Measurements from ENCODE around the gene NDNF. TPM values are rescaled to one million over a fixed set of nuclear protein-coding genes. Genes with fewer than 3 reads are reported as not detected.

Gene NDNF
- total RNA-seq, 1 donor from 2014 or later = 0.46 TPM

DNA sequence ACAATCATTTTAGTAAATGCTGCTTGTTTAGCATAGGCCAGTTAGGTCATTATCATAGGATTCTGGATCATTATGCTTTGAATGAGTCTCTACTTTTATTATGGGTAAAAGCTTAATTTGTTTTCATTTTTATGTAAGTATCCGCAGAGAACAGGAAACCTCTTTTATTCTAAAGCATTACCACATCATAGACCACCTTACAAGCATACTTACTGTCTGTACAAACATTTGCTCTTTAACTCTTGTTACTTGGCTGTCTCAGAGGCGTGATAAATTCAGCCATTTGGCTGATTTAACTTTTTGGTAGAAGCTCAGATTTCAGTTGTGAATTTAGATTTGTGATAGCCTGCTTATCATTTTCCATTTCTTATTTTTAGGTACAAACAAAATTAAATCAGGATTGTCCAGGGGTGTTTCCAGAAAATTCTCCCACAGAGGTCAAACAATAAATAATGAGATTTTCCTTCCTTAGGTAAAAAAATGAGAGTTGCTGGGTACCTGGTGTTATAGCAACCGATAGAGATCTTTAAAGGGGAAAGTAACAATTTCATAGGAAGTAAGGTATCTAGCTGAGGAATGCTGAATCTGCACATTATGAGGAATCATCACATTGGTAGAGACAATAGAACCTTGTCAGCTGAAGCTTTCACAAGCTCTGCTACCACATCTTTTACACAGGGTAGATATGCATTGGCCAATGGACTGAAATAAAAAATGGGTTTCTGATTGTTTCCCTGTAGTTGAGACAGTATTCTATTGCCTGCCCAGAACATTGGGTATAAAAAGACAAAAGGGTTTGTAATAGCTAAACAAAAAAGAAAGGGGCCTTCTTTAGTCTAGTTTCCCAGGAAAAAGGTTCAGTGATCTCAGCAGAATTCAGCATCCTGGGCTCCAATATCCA lies 62.5 kb downstream of the NDNF start:
- DNase-seq (ENCODE audit: low read depth) = no peak
- TF ChIP-seq, protein P1, sequence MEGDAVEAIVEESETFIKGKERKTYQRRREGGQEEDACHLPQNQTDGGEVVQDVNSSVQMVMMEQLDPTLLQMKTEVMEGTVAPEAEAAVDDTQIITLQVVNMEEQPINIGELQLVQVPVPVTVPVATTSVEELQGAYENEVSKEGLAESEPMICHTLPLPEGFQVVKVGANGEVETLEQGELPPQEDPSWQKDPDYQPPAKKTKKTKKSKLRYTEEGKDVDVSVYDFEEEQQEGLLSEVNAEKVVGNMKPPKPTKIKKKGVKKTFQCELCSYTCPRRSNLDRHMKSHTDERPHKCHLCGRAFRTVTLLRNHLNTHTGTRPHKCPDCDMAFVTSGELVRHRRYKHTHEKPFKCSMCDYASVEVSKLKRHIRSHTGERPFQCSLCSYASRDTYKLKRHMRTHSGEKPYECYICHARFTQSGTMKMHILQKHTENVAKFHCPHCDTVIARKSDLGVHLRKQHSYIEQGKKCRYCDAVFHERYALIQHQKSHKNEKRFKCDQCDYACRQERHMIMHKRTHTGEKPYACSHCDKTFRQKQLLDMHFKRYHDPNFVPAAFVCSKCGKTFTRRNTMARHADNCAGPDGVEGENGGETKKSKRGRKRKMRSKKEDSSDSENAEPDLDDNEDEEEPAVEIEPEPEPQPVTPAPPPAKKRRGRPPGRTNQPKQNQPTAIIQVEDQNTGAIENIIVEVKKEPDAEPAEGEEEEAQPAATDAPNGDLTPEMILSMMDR (conservative IDR thresholded peaks at IDR 0.05; ENCODE audit: low read depth, low read length) = no peak
- no peak overlapping the region for H3K4me3 ChIP-seq (ENCODE audit: low read depth, low read length)

DNA sequence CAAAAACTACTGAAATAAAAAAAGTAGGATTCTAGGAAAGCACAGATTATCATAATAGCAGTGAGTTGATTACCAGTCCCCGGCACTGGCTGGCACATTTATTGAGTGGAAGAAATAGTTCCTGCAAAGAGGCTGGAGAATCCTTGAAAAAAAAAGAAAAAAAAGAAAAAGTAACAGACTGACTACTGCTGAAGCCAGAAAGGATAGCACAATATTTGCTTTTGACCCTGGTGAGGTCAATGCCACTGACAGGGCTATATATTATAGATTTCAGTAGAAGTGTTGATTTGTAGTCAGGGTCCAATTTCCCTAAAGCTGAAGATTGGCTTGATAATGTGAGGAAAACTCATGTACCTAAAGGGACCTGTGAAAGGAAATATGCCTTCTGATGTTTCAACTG lies 64.7 kb downstream of the NDNF start:
- no peak for DNase-seq (ENCODE audit: low read depth)
- H3K4me3 ChIP-seq (ENCODE audit: low read depth, low read length) = no peak overlapping the region
- TF ChIP-seq, protein P1 (conservative IDR thresholded peaks at IDR 0.05; ENCODE audit: low read depth, low read length) = no peak

DNA sequence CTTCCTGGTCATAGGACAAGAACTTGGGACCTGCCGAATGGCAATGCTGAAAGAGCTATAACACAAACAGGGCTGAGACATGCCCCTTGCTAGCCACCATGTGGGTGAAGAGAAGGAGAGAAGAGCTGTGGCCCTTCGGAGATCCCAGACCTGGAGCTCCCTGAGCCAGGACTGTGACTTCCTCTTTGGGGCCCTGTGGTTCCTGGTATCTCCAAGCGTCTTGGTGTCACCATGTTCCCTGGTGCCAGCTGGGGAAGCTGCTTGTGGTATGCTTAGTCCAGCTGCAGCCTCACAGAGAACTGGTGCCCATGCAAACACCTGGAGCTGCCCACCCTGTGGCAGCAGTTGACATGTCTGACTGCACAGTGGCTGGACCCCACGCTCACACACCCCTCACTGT lies 68.5 kb downstream of the NDNF start:
- TF ChIP-seq, protein P1 (conservative IDR thresholded peaks at IDR 0.05; ENCODE audit: low read depth, low read length) = no peak
- DNase-seq (ENCODE audit: low read depth) = no peak
- H3K4me3 ChIP-seq (ENCODE audit: low read depth, low read length) = no peak overlapping the region

DNA sequence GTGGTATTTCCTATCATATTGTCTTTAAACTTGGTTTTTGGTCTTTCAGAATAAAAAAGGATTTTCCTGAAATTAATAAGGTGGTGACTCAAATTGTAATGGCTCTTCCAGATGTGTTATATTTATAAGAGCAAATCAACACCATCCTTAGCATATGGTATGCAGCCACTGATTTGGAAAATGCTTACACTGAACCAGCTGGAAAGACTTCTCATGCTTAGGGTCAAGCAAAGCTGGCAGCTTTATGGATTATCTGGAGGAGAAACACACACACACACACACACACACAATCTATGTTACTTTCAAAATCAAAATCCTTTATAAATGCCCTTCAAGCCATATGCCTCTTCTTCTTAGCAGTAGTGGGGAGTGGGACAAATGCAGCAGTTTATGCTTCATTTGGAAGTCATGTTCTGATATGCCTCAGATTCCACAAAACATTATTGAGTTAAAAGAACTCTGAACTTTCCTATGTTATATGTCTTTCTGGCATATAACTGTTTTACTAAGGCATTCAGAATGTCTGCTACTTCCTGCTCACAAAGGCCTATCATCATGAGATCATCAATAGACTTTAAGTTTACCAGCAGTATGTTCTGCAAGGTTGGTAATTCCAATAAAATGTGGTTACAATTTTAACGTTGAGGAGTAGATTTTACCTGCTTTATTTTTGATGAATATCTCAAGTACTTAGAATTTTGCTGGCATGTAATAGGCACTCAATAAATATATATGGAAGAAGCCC lies 76.9 kb downstream of the NDNF start:
- TF ChIP-seq, protein P1 (conservative IDR thresholded peaks at IDR 0.05; ENCODE audit: low read depth, low read length) = no peak
- no peak overlapping the region for H3K4me3 ChIP-seq (ENCODE audit: low read depth, low read length)
- no peak for DNase-seq (ENCODE audit: low read depth)

DNA sequence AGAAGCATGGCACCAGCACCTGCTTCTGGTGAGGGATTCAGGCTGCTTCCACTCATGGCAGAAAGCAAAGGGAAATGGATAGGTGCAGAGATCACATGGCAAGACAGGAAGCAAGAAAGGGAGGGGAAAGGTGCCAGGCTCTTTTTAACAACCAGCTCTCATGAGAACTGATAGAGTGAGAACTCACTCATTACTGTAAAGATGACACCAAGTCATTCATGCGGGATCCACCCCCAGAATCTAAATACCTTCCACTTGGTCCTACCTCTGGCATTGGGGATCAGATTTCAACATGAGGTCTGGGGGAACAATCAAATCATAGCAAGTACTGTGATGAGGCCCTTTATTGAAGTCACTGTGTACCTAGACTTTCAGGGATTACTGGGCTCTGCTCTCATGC lies 77.8 kb downstream of the NDNF start:
- TF ChIP-seq, protein P1 (conservative IDR thresholded peaks at IDR 0.05; ENCODE audit: low read depth, low read length) = no peak
- no peak for DNase-seq (ENCODE audit: low read depth)
- H3K4me3 ChIP-seq (ENCODE audit: low read depth, low read length) = no peak overlapping the region

DNA sequence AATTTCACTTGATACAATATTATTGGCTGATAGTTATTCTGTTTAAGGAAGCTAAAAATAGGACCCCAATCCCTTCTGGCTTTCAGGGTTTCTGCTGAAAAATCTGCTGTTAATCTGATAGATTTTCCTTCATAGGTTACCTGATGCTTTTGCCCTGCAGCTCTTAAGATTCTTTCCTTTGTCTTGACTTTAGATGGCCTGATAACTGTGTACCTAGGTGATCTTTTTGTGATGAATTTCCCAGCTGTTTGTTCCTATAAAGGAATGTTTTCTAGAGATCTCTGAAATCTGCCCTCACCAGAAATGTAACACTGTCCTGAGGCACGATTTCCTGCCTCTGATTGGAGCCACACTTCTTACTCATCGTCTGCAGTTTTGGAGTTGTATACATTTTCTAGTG lies 80.5 kb downstream of the NDNF start:
- no peak overlapping the region for H3K4me3 ChIP-seq (ENCODE audit: low read depth, low read length)
- TF ChIP-seq, protein P1 (conservative IDR thresholded peaks at IDR 0.05; ENCODE audit: low read depth, low read length) = no peak
- no peak for DNase-seq (ENCODE audit: low read depth)

Measured in epithelial cell of proximal tubule (primary cell).